Measurements from ENCODE around the gene ASIC1.

- TF ChIP-seq REST (IDR thresholded peaks at IDR 0.05; ENCODE audit: low read depth), result no peak
- no peak for TF ChIP-seq CREB1 (IDR thresholded peaks at IDR 0.05; ENCODE audit: low read depth)
- TF ChIP-seq TEAD4 (IDR thresholded peaks at IDR 0.05), result no peak
- no peak for TF ChIP-seq RAD21 (IDR thresholded peaks at IDR 0.05; ENCODE audit: low read depth)
Observed at GRCh38 chr12:50043854-50044253, 13.5 kb upstream of the ASIC1 start.
